Stimulated activated CD8-positive, alpha-beta memory T cell treated with anti-CD3 and anti-CD28 coated beads, Interleukin-4, amount 100 ng/mL, for 1 hour (primary cell): ENCODE data around the gene TTC17.
"Not testable (repeated sequence)": the region's sequence is repeated elsewhere in the genome, so short reads cannot be mapped to it uniquely, and the experiment has no call there.

Experiments
- DNase-seq, 2 donors: peaks; one replicate each; pipeline ENCODE4 v3.0.0-alpha.2; 2020; ENCODE audit warnings: low read depth in 2 of 2, low spot score in 1 of 2

Gene TTC17

GRCh38 chr11:43381802-43382201 is 23.1 kb downstream of the TTC17 start:
- DNase-seq: no peak

DNA sequence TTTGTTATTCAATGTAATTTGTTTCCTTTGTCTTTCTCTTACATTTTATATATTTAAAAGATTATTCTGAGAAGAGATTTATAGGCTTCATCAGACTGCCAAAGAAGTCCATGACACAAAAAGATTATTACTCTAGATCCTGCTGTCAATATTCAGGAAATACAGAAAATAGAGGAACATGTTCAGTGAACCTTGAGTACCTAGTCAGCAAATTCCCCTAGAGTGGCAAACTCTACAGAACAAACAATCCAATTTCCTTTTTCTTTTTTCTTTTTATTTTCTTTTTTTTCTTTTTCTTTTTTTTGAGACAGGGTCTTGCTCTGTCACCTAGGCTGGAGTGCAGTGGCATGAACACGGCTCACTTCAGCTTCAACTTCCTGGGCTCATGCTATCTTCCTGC is 23.9 kb downstream of the TTC17 start:
- DNase-seq: no peak

DNA sequence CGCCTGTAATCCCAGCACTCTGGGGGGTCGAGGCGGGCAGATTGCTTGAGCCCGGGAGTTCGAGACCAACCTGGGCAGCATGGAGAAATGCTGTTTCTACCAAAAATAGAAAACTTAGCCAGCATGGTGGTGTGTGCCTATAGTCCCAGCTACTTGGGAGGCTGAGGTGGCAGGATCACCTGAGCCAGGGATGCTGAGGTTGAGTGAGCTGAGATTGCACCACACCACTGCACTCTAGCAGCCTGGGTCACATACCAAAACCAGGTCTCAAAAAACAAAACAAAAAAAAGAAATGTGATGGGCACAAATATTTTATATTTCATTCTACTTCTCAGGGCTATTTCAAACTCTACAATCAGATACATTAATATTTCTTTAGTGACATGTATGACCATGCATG is 25.7 kb downstream of the TTC17 start:
- no peak for DNase-seq

- no peak for DNase-seq
Measured at GRCh38 chr11:43392713-43393112, 34.0 kb downstream of the TTC17 start.

GRCh38 chr11:43393765-43394355 is 35.1 kb downstream of the TTC17 start:
- DNase-seq: no peak

- DNase-seq: no peak
Measured at GRCh38 chr11:43396617-43397016, 37.9 kb downstream of the TTC17 start.

DNA sequence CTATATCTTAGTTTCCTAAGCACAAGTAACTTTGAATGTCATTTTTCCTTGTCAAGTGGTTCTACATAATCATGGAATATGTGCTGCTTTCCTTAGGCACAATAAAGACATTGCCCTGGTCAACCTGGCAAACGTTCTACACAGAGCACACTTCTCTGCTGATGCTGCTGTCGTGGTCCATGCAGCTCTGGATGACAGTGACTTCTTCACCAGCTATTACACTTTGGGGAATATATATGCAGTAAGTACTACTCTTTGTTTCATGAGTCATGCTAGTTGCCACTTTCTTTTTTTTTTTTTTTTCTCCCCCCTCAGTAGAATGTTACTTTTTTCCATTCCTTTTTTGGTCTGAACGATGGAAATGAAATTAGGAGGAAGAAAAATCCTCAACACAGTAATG is 38.5 kb downstream of the TTC17 start:
- no peak for DNase-seq

DNA sequence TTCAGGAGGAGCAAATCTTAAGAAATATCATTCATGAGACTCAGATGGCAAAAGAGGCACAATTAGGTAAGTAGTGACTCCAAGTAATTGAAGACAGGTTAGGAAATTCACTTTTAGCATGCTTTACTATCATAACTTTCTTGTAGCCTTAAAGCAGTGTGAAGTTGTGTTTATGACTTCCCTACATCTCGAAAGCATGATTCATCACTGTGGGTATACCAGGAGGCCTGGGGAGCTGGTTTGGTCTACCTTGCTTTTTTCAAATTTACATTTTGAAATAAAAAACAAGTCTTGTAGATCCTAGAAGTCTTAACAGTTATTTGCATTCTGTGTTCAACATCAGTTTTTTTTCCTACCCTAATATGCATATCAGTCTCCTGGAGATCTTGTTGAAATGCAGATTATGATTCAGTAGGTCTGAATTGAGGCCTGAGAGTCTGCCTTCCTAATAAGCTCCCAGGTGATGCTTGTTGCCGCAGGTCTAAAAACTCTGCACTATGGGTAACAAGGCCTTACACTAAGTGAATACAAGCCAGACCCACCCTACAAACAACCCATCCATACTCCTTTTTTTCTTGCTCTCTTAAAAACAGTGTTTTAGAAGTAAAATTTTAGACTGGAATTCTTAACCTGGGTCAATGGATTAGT is 41.4 kb downstream of the TTC17 start:
- DNase-seq: no peak

DNA sequence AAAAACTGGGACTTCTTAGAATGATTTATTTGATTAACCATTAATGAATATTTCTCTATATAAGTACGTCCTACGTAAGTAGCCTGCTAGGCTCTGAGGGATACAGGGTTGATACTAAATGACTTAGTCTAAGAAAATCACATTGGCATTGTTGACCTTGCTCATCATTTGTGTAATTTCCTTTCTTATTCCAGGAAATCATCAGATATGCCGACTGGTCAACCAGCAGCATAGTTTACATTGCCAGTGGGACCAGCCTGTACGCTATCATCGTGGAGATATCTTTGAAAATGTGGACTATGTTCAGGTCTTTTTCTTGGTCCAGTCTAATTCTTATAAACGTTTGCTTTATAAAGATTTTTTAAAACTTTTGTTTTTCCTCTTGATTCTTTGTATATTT is 42.5 kb downstream of the TTC17 start:
- no peak for DNase-seq

- DNase-seq: not testable (repeated sequence)
Measured at GRCh38 chr11:43401811-43402210, 43.1 kb downstream of the TTC17 start.

GRCh38 chr11:43403357-43404231 is 44.9 kb downstream of the TTC17 start:
- no peak for DNase-seq

DNA sequence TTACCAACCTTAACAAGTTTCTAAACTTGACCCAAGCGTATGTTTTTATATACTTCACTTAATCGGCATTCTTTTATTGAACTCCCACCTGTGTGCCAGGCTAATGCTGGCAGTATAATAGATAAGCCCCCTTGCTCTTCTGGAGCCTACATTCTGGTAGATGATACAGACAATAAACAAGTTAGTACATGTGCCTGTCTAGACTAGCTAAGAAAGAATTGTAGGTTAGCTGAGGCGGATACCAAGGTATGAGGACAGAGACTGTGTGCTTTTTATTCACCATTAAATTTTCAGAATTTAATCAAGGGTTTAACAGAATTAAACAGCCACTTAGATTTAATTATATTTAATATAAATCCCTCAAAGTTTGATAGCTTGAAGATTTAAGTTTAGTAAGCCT is 45.7 kb downstream of the TTC17 start:
- no peak for DNase-seq

GRCh38 chr11:43404836-43405479 is 46.2 kb downstream of the TTC17 start:
- no peak for DNase-seq

- DNase-seq: no peak
Measured at GRCh38 chr11:43408277-43408676, 49.6 kb downstream of the TTC17 start.

DNA sequence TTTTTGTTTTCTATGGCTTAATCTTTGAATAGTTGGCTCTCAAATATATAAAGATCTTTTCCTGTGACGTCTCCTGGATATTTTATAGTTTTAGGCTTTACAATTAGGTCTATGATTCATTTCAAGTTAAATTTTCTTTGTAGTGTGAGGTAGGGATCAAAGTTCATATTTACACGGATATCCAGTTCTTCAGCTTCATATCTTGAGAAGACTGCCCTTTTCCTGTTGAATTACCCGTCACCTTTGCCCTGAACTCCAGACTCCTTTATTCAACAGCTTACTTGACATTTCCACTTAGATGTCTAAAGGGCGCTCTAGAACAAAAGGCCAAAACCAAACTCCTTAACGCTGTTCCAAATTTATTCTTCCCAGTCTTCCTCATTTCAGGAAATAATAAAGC is 51.7 kb downstream of the TTC17 start:
- no peak for DNase-seq

GRCh38 chr11:43418197-43418596 is 59.5 kb downstream of the TTC17 start:
- DNase-seq: no peak

- no peak for DNase-seq
Measured at GRCh38 chr11:43419460-43419859, 60.7 kb downstream of the TTC17 start.

DNA sequence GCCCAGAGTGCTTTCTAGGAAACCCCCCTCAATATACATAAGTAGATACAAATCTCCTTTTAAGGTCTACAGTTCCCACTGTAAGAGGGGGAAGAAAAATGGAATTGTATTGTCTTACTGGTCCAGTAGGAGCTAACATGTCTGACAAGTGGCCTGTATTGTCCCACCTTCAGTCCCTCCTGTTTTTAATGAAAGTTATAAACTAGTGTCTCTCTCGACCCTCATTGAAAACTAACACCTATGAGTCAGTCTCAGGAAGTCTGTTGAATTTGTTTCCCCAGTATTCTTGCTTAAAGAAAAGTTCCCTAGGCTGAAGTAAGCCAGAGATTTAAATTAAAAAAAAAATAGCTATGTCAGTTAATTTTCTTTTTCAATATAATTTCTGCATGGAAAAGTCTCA is 69.3 kb downstream of the TTC17 start:
- no peak for DNase-seq

- not testable (repeated sequence) for DNase-seq
Measured at GRCh38 chr11:43430916-43431315, 72.2 kb downstream of the TTC17 start.

GRCh38 chr11:43434893-43435292 is 76.2 kb downstream of the TTC17 start:
- DNase-seq: no peak

DNA sequence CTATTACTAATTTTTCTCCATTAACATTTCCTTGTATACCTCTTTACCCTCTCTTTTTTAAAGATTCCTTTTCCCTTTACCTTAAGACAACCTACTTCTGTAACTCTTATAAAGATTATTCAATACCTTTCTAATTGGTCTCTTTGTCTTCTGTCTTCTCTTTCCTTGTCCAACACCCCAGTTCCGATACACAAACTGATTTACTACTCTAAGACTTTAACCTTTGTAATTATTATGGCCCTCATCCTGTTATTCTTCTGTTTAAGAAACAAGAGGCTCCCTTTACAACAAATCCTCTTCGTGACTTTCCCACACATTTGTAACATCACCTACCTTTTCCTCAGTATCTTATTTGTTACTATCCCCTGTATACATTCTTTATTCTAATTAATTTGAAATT is 81.8 kb downstream of the TTC17 start:
- DNase-seq: no peak

GRCh38 chr11:43443811-43444210 is 85.1 kb downstream of the TTC17 start:
- DNase-seq: no peak
